Head of caudate nucleus (tissue), 42 donors: ENCODE results near the gene EDA.
"Not testable (repeated sequence)": the region's sequence is repeated elsewhere in the genome, so short reads cannot be mapped to it uniquely, and the experiment has no call there.

Experiments used
- DNase-seq, 42 donors: peaks; one replicate each; pipeline versions ENCODE4 v3.0.0 to v3.0.0-alpha.2; 2020 to 2021; ENCODE audit warnings: mixed read lengths in 7 of 42
- intact Hi-C: fragments of 100-400 bp; cut with DNase I; formaldehyde crosslinking; loops from one replicate; pipeline ENCODE4 v1.15.0; 2022

Gene EDA

DNA sequence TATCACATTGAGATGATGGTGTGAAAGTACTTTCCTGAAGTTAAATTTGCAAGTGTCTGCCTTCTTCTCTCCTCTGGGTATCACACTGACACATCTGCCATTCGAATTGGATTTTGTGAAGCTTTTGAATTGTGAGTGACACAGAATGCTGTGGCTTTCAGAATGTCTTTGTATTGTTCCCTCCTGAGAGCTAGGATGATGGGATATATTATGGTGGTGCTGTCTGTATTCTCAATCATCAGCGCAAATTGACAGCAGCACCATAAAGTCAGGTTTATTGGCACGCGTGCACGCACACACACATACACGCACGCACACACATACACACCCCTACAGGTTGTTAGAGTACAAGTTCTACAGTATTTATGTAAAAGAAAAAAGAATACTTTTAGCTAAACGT, 290.5 kb downstream of the EDA start:
- no peak for DNase-seq
- intact Hi-C loops, result no loop called here

DNA sequence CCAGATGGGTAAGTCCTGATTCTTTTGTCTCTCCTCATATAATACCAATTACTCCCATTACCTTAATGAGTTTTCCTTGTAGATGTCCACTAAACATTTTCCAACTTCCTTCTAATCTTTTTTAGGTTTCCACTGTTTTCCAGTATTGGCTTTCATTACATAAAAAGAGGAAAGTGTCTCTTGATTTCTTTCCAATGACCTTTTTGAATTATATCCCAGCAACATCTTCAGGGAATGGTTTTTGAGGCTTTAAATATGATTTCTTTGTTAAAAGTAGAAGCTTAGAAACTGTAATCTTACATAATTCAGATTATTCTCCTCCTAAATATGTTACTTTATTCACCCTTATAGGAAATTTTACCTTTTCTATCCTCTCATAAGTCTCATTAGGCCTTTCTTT, 298.9 kb downstream of the EDA start:
- intact Hi-C loops, result no loop called here
- no peak for DNase-seq

- intact Hi-C loops, result no loop called here
- DNase-seq, result no peak
These were observed 303.8 kb downstream of the EDA start for GRCh38 chrX:69919749-69920148.

DNA sequence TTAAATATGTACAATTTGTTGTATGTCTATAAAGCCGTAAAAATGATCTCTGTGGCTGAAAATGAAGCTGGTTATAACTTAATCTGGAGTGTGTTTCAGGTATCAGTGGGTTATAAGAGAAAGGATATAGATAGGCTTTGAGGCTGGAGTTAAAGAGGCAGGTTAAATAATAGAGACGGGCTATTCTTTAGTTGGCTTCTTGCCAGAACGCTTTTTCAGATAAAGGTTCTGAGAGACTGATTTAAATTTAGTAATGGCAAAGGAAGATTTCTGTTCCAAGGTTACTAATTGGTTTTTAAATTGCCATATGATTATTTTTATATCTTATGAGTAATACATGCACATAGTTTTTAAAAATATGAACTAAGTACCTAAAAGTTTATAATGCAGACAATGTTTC, 316.4 kb downstream of the EDA start:
- DNase-seq, result no peak
- intact Hi-C loops, result no loop called here

DNA sequence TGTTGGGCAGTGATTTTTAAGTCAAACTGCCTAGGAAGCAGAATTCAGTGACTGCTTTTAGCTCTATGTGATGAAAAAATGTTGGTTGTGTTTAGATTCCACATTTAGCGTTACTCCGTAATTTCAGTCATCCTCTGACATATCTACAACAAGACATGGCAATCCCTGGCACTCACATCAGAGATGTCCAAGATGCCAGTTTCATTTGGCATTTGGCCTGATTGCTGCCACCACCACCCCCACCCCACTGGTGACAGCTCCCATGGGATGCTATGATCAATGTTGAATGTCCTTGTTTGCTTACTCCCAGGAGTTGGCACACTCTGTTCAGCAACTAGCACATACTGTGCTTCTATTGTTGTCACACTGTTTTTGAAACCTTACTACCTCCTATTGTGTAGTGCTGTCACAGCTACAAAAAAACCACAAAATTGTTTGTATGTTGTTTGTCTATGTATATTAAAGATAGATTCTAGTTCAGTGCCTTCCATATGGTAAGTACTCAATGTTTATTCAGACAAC, 332.4 kb downstream of the EDA start:
- peak in 5 of 42 donors; percentile 1 to 17 (median 6) for DNase-seq
- intact Hi-C loops, result no loop called here

DNA sequence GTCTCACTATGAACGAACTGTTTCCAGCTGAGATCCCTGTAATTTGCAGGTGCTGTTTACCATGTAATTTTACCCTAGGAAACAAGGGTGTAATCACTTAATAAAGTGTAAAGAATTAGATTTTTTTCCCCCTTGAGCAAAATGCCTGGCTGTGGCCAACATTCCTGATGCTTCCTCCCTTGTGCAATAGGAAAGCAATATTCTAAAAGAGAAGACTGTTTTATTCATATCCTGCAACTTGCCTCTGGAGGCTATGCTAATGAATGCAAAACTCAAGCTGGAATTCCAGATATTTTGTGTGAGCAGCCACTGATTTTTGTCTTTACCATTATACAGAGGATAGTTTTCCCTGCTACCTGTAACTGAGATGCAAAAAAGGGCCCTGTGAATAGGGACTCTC, 335.8 kb downstream of the EDA start:
- no peak for DNase-seq
- intact Hi-C loops, result no loop called here

- DNase-seq, result no peak
- intact Hi-C loops, result no loop called here
These were observed 343.8 kb downstream of the EDA start for GRCh38 chrX:69959712-69960111.

DNA sequence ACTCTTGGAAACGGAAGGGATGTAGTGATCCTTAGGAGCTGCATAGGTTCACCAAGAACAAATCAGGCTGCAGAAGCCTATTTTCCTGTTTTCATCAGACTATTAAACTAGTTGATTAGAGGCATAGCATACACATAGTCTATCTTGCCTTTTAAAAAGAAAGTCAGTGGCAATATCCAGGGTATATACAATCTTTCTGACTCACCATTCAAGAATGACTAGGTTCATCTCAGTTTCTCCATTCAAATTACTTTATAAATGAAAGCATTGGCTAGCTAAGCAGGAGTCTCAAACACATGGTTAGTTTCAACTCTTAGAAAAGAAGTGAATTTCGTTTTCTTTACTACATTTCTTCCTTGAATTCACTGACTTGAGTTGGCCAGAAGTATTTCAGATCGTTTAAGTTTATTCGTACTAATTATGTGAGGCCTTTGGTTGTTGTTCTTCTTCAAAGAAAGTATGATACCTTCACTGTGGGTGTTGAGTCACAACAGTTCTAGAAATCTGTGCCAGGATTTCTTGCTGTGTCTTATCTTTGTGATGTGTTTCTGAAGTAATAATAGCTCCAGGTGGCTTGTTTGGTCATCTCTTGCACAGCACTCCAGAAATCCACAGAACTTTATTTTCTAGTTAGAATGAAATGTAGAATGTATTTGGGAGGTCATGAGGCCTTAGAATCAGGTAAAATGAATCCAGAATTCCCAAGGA, 345.6 kb downstream of the EDA start:
- intact Hi-C loops, result no loop called here
- no peak for DNase-seq

GRCh38 chrX:69968950-69969349, 353.0 kb downstream of the EDA start:
- peak; percentile 6 to 74 (median 51) for DNase-seq
- intact Hi-C loops, result no loop called here

- DNase-seq, result no peak
- intact Hi-C loops, result no loop called here
These were observed 353.5 kb downstream of the EDA start for GRCh38 chrX:69969460-69969859.

DNA sequence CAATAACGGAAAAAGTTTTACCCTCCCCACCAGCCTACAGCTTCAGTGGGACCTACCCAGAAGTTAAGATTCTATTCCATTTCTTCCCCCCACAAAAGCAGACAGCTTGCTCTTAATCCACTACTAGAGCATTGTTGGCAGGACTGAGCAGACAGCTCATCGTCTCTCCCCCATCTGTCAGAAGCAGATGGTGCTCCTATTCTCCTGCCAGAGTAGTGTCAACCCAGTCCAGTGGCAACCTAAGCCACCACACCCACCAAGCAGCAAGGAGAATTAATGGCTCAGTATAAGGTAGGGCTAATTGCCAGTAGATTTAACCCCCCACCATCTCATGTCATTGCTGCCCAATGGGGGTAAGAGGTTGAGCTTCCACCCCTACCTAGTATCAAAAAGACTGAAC, 371.8 kb downstream of the EDA start:
- DNase-seq, result no peak
- intact Hi-C loops, result no loop called here

DNA sequence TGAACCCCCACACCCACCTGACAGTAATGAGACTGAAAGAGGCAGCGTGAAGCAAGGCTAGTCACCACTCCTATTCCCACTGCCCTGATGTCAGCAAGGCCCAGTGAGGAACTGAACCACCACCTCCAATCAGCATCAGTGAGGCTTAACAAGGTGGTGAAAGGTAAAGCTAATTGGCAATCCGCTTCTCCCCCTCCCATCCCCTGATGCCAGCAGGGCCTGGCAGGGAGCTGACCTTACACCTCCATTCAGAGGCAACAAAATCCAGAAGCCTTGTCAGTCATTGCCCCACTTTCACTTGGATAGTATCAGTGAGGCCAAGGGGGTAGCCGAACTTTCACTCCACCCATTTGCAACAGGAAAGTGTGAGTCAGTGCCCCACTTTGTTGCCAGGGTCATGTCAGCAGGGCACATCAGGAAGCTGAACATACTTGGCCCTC, 373.1 kb downstream of the EDA start:
- intact Hi-C loops, result no loop called here
- DNase-seq, result no peak

GRCh38 chrX:69991685-69992084, 375.8 kb downstream of the EDA start:
- DNase-seq, result no peak

GRCh38 chrX:69993494-69993893, 377.6 kb downstream of the EDA start:
- intact Hi-C loops, result no loop called here

More at GRCh38 chrX:69991685-69992084, 375.8 kb downstream of the EDA start:
- intact Hi-C loops, result no loop called here

GRCh38 chrX:69995362-69996112, 379.6 kb downstream of the EDA start:
- DNase-seq, result no peak
- intact Hi-C loops, result no loop called here

More at GRCh38 chrX:69993494-69993893, 377.6 kb downstream of the EDA start:
- DNase-seq, result no peak

- intact Hi-C loops, result no loop called here
These were observed 380.2 kb downstream of the EDA start for GRCh38 chrX:69996113-69996468.

DNA sequence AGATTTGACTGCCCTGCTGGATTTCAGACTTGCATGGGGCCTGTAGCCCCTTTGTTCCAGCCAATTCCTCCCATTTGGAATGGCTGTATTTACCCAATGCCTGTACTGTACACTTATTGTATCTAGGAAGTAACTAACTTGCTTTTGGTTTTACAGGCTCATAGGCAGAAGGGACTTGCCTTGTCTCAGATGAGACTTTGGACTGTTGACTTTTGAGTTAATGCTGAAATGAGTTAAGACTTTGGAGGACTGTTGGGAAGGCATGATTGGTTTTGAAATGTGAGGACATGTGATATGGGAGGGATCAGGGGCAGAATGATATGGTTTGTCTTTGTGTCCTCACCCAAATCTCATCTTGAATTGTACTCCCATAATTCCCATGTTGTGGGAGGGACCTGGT, 382.4 kb downstream of the EDA start:
- DNase-seq, intact Hi-C loops: not testable (repeated sequence)

More at GRCh38 chrX:69996113-69996468, 380.2 kb downstream of the EDA start:
- no peak for DNase-seq

DNA sequence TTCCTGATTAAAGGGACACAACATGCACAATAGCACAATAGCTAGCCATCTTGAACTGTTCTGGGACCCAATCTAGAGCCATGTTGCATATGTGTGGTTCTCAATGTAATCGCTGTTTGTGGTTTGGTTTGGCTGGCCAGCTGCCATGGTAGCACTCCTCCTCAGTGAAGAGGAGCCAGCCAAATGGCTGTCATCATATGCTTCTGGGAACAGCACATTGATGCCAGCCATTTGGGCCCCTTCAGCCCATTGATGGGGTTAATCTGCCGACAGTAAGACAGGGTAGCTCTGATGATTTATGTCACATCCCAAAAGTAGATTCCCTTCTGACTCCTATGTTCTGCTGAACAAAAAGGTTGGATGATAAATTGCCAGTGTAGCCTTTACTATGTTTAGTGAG, 385.4 kb downstream of the EDA start:
- intact Hi-C loops, result no loop called here

DNA sequence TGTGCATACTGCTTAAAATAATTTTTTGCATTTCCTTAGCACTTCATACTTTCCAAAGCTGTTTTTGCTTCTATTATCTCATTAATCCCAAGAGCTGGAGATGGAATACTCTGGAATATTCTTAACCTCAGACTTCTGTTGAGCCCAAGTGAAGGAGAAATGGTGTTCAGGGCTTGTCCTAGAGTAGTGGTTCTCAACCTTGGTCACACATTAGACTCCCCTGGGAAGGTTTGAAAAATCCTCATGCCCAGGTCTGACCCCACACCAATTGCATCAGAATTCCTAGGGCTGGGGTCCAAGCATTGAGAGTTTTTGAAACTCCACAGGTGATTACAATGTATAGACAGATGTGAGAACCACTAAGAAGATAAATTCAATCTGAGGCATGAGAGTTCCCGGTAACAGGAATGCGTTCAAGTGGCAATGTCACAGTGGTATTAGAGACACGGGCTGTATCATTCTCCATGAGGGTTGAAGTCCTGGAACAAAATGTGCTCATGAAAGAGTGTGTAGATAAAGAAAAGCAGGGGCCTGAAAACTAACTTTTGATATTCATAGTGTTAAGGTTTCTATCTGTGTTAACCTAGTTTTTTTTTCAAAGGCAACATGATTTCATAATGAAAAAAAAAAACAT, 385.9 kb downstream of the EDA start:
- intact Hi-C loops, result no loop called here
- DNase-seq, result no peak

More for the DNA sequence above, 385.4 kb downstream of the EDA start:
- no peak for DNase-seq

DNA sequence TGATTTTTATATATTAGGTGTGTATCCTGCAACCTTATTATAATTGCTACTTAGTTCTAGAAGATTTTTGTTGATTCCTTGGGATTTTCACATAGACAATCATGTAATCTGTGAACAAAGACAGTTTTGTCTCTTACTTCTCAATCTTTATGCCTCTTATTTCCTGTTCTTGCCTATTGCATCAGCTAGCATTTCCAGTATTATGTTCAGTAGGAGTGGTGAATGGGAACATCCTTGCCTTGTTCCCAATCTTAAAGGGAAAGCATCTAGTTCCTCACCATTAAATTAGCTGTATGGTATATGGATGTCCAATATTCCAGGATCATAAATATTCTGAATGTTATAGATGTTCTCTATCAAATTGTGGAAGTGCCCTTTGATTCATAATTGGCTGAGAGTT, 392.0 kb downstream of the EDA start:
- intact Hi-C loops, result no loop called here
- DNase-seq, result no peak
